Measurements from ENCODE around the gene HIPK2.

HIPK2 gene

GRCh38 chr7:139769761-139770160 is 8.0 kb downstream of the HIPK2 start:
- Histone ChIP-seq H3K27me3 (ENCODE audit: control insufficient read depth, insufficient read depth, low read length) (no peaks in the 10 kb centered on the region), H3K27ac (no peak overlapping the region), H3K9ac (no peak overlapping the region), H3K79me2 (peaks cover 48% of the 10 kb centered on the region), H3K4me1 (peaks cover 5% of the 10 kb centered on the region), H3K36me3 (ENCODE audit: control insufficient read depth, insufficient read depth, low read length) (no peaks in the 10 kb centered on the region), H3K4me2 (ENCODE audit: low read length) (no peak overlapping the region), H3K9me3 (ENCODE audit: control insufficient read depth, low read length) (no peaks in the 10 kb centered on the region), H2AFZ (no peak overlapping the region), H3K4me3 (ENCODE audit: low read depth, low read length) (no peak overlapping the region)
- TF ChIP-seq CTCF (IDR thresholded peaks at IDR 0.05), result no peak

- Histone ChIP-seq H3K27ac (no peak overlapping the region), H3K27me3 (ENCODE audit: control insufficient read depth, insufficient read depth, low read length) (no peaks in the 10 kb centered on the region), H3K36me3 (ENCODE audit: control insufficient read depth, insufficient read depth, low read length) (no peaks in the 10 kb centered on the region), H3K79me2 (peaks cover 50% of the 10 kb centered on the region), H3K9ac (no peak overlapping the region), H3K4me3 (ENCODE audit: low read depth, low read length) (no peak overlapping the region), H3K4me2 (ENCODE audit: low read length) (no peak overlapping the region), H2AFZ (no peak overlapping the region), H3K4me1 (no peaks in the 10 kb centered on the region), H3K9me3 (ENCODE audit: control insufficient read depth, low read length) (no peaks in the 10 kb centered on the region)
- TF ChIP-seq CTCF (IDR thresholded peaks at IDR 0.05), result no peak
Measured at GRCh38 chr7:139769066-139769465, 8.7 kb downstream of the HIPK2 start.

- TF ChIP-seq CTCF (IDR thresholded peaks at IDR 0.05), result no peak
- H3K27me3 ChIP-seq (ENCODE audit: control insufficient read depth, insufficient read depth, low read length), result no peaks in the 10 kb centered on the region
- H3K4me2 ChIP-seq (ENCODE audit: low read length), result no peak overlapping the region
- no peak overlapping the region for H3K4me3 ChIP-seq (ENCODE audit: low read depth, low read length)
- no peak overlapping the region for H2AFZ ChIP-seq
- no peaks in the 10 kb centered on the region for H3K9me3 ChIP-seq (ENCODE audit: control insufficient read depth, low read length)
- H3K4me1 ChIP-seq, result no peaks in the 10 kb centered on the region
- H3K27ac ChIP-seq, result no peak overlapping the region
- H3K9ac ChIP-seq, result no peak overlapping the region
- no peaks in the 10 kb centered on the region for H3K36me3 ChIP-seq (ENCODE audit: control insufficient read depth, insufficient read depth, low read length)
- peaks cover 49% of the 10 kb centered on the region for H3K79me2 ChIP-seq
Measured at GRCh38 chr7:139768249-139768824, 9.5 kb downstream of the HIPK2 start.

- Histone ChIP-seq H3K4me1 (no peaks in the 10 kb centered on the region), H3K27me3 (ENCODE audit: control insufficient read depth, insufficient read depth, low read length) (no peaks in the 10 kb centered on the region), H2AFZ (no peak overlapping the region), H3K4me2 (ENCODE audit: low read length) (no peak overlapping the region), H3K9me3 (ENCODE audit: control insufficient read depth, low read length) (no peaks in the 10 kb centered on the region), H3K79me2 (peaks cover 48% of the 10 kb centered on the region), H3K9ac (no peak overlapping the region), H3K36me3 (ENCODE audit: control insufficient read depth, insufficient read depth, low read length) (no peaks in the 10 kb centered on the region), H3K4me3 (ENCODE audit: low read depth, low read length) (no peak overlapping the region), H3K27ac (no peak overlapping the region)
- TF ChIP-seq CTCF (IDR thresholded peaks at IDR 0.05), result no peak
Measured at GRCh38 chr7:139767561-139767982, 10.2 kb downstream of the HIPK2 start.

- TF ChIP-seq CTCF (IDR thresholded peaks at IDR 0.05), result no peak
- Histone ChIP-seq H3K27me3 (ENCODE audit: control insufficient read depth, insufficient read depth, low read length) (no peaks in the 10 kb centered on the region), H3K27ac (no peak overlapping the region), H3K4me2 (ENCODE audit: low read length) (no peak overlapping the region), H3K4me3 (ENCODE audit: low read depth, low read length) (no peak overlapping the region), H3K9ac (no peak overlapping the region), H3K9me3 (ENCODE audit: control insufficient read depth, low read length) (no peaks in the 10 kb centered on the region), H3K79me2 (peaks cover 47% of the 10 kb centered on the region), H3K36me3 (ENCODE audit: control insufficient read depth, insufficient read depth, low read length) (no peaks in the 10 kb centered on the region), H2AFZ (no peak overlapping the region), H3K4me1 (no peaks in the 10 kb centered on the region)
Measured at GRCh38 chr7:139765143-139765542, 12.7 kb downstream of the HIPK2 start.
